CD14-positive monocyte (primary cell): ENCODE data around the gene BTBD9. TPM values are rescaled to one million over a fixed set of nuclear protein-coding genes. Genes with fewer than 3 reads are reported as not detected.

Source experiments
- DNase-seq, 3 donors: peaks; one replicate each; pipeline ENCODE4 v3.0.0-alpha.2; 2011 to 2022
- H2AFZ ChIP-seq: 2 replicates; pipeline ENCODE4 v1.6.0; 2012; ENCODE audit warnings: mild to moderate bottlenecking, low read depth, low read length, inconsistent platforms; ENCODE audit not compliant: insufficient read depth, poor library complexity, severe bottlenecking
- H3K27ac ChIP-seq, 2 donors: 1 replicate in 1 of 2; 2 replicates in 1 of 2; pipeline ENCODE4 v1.5.1; 2012 to 2013; ENCODE audit warnings: low read length in 2 of 2, control low read depth in 1 of 2, inconsistent platforms in 1 of 2, low read depth in 1 of 2, mild to moderate bottlenecking in 1 of 2
- H3K27me3 ChIP-seq, 2 donors: one replicate each; pipeline versions ENCODE4 v1.6.0 to v1.6.1; 2011 to 2013; ENCODE audit warnings: low read length in 2 of 2; ENCODE audit not compliant: control insufficient read depth in 2 of 2, insufficient read depth in 2 of 2
- H3K36me3 ChIP-seq, 2 donors: replicated peaks in 1 of 2; 1 replicate in 1 of 2; 2 replicates in 1 of 2; pipeline versions ENCODE4 v1.5.1 to v1.6.1; 2012 to 2013; ENCODE audit warnings: low read length in 2 of 2, control low read depth in 1 of 2, inconsistent platforms in 1 of 2, mild to moderate bottlenecking in 1 of 2; ENCODE audit not compliant: insufficient read depth in 2 of 2, control insufficient read depth in 1 of 2
- H3K4me1 ChIP-seq, 2 donors: 1 replicate in 1 of 2; 2 replicates in 1 of 2; pipeline versions ENCODE4 v1.5.1 to v1.6.1; 2012 to 2013; ENCODE audit warnings: low read length in 2 of 2, control low read depth in 1 of 2, inconsistent platforms in 1 of 2, mild to moderate bottlenecking in 1 of 2, moderate library complexity in 1 of 2; ENCODE audit not compliant: insufficient read depth in 2 of 2, control insufficient read depth in 1 of 2
- H3K4me2 ChIP-seq: replicated peaks from 2 replicates; pipeline ENCODE3; 2012; ENCODE audit warnings: low read length, moderate library complexity, mild to moderate bottlenecking; ENCODE audit not compliant: poor library complexity, severe bottlenecking; ENCODE audit errors: extremely low read depth
- H3K4me3 ChIP-seq, 3 experiments: fragments of 200-600 bp in 1 of 3; sonication (generic) in 1 of 3; replicated peaks in 1 of 3; 1 replicate in 2 of 3; 2 replicates in 1 of 3; pipeline ENCODE4 v1.5.1; 2011 to 2013; ENCODE audit warnings: low read length in 3 of 3, mild to moderate bottlenecking in 3 of 3, control low read depth in 2 of 3, low read depth in 2 of 3, inconsistent platforms in 1 of 3, moderate library complexity in 1 of 3
- H3K79me2 ChIP-seq: 2 replicates; pipeline ENCODE4 v1.6.0; 2012; ENCODE audit warnings: mild to moderate bottlenecking, control low read depth, inconsistent platforms, low read length, moderate library complexity; ENCODE audit not compliant: insufficient read depth
- H3K9ac ChIP-seq: 2 replicates; pipeline ENCODE4 v1.6.0; 2017; ENCODE audit warnings: low read length, mild to moderate bottlenecking; ENCODE audit not compliant: insufficient read depth, poor library complexity, severe bottlenecking
- H3K9me3 ChIP-seq, 2 donors: replicated peaks in 1 of 2; 1 replicate in 1 of 2; 2 replicates in 1 of 2; pipeline versions ENCODE4 v1.5.1 to v1.6.1; 2012 to 2013; ENCODE audit warnings: low read length in 2 of 2, control low read depth in 1 of 2; ENCODE audit not compliant: control insufficient read depth in 1 of 2, insufficient read depth in 1 of 2
- H4K20me1 ChIP-seq: 2 replicates; pipeline ENCODE4 v1.6.0; 2012; ENCODE audit warnings: mild to moderate bottlenecking, low read length, control low read depth, moderate library complexity; ENCODE audit not compliant: insufficient read depth
- H3K27ac Mint-ChIP-seq, 7 donors: one replicate each; pipeline ENCODE4 v1.8.0; 2020; ENCODE audit warnings: mild to moderate bottlenecking in 7 of 7, mixed read lengths in 7 of 7, moderate library complexity in 6 of 7, inconsistent platforms in 2 of 7
- H3K27me3 Mint-ChIP-seq, 3 donors: one replicate each; pipeline ENCODE4 v1.8.0; 2021 to 2022; ENCODE audit warnings: low read depth in 3 of 3, mild to moderate bottlenecking in 3 of 3, mixed read lengths in 3 of 3, moderate library complexity in 3 of 3, inconsistent platforms in 1 of 3
- H3K36me3 Mint-ChIP-seq, 2 donors: one replicate each; pipeline ENCODE4 v1.8.0; 2020; ENCODE audit warnings: mixed read lengths in 2 of 2, inconsistent platforms in 1 of 2, mild to moderate bottlenecking in 1 of 2
- H3K4me1 Mint-ChIP-seq: one replicate; pipeline ENCODE4 v1.8.0; 2020; ENCODE audit warnings: mild to moderate bottlenecking, mixed read lengths
- H3K4me3 Mint-ChIP-seq, 2 donors: one replicate each; pipeline ENCODE4 v1.8.0; 2020; ENCODE audit warnings: mild to moderate bottlenecking in 2 of 2, mixed read lengths in 2 of 2, moderate library complexity in 1 of 2
- H3K9me3 Mint-ChIP-seq, 7 donors: one replicate each; pipeline ENCODE4 v1.8.0; 2020 to 2022; ENCODE audit warnings: mixed read lengths in 7 of 7, mild to moderate bottlenecking in 6 of 7, moderate library complexity in 6 of 7, inconsistent platforms in 2 of 7
- CTCF ChIP-seq: fragments of 200-600 bp; IDR thresholded peaks from one replicate; pipeline ENCODE4 v1.8.0; 2022; ENCODE audit warnings: antibody characterized with exemption, mild to moderate bottlenecking
- WGBS: methylation state at CpG from one replicate; pipeline ENCODE4 v1.1.5; 2013; ENCODE audit warnings: missing lambda C conversion rate; ENCODE audit not compliant: insufficient coverage; 5-methylcytosine and 5-hydroxymethylcytosine counted together
- intact Hi-C, 2 donors: fragments of 100-400 bp; cut with micrococcal nuclease; formaldehyde crosslinking; loops; one replicate each; pipeline versions ENCODE4 v1.15.0 to v1.15.1; 2023
- polyA plus RNA-seq, 3 donors: library from polyadenylated mRNA; depleted of rRNA in 1 of 3; unstranded in 2 of 3; stranded (reverse) in 1 of 3; fragments of 300-500 nt in 2 of 3; fragments of >200 nt in 1 of 3; fragmentation: Illumina TruSeq in 2 of 3; gene quantifications; 1 replicate in 2 of 3; 2 replicates in 1 of 3; pipeline ENCODE4 v1.2.3, GENCODE V29; 2012 to 2021

BTBD9 gene
- polyA plus RNA-seq, 3 donors, result 5.2 to 7.5 (median 6.2) TPM

GRCh38 chr6:38593998-38594665 lies 45.6 kb downstream of the BTBD9 start:
- no peaks in the 10 kb centered on the region for H4K20me1 ChIP-seq
- peaks cover 24 to 31% of the 10 kb centered on the region in 2 donors for H3K36me3 Mint-ChIP-seq
- H3K4me1 ChIP-seq, result no peaks in the 10 kb centered on the region
- H3K4me3 ChIP-seq, result no peak overlapping the region
- no peak overlapping the region for H3K27ac ChIP-seq
- H3K27me3 Mint-ChIP-seq, result no peaks in the 10 kb centered on the region
- H3K79me2 ChIP-seq, result no peaks in the 10 kb centered on the region
- no peak for DNase-seq
- intact Hi-C loops, result no loop called here
- H2AFZ ChIP-seq, result no peak overlapping the region
- H3K9me3 Mint-ChIP-seq, result peaks cover 0 to 2% (median 0%) of the 10 kb centered on the region in 7 donors
- H3K9me3 ChIP-seq, result no peaks in the 10 kb centered on the region
- H3K27ac Mint-ChIP-seq, result no peak overlapping the region
- no CpG with 5 or more reads among the region's 3 CpGs for WGBS
- peaks cover 7 to 34% of the 10 kb centered on the region in 2 donors for H3K36me3 ChIP-seq
- no peak overlapping the region for H3K9ac ChIP-seq
- TF ChIP-seq CTCF, result no peak
- no peak overlapping the region for H3K4me3 Mint-ChIP-seq
- no peaks in the 10 kb centered on the region for H3K27me3 ChIP-seq
- H3K4me2 ChIP-seq, result no peak overlapping the region
- H3K4me1 Mint-ChIP-seq, result no peaks in the 10 kb centered on the region

- Mint-ChIP-seq H3K4me1 (no peaks in the 10 kb centered on the region), H3K9me3 (no peaks in the 10 kb centered on the region), H3K4me3 (no peak overlapping the region), H3K27ac (no peak overlapping the region), H3K36me3 (peaks cover 24 to 31% of the 10 kb centered on the region in 2 donors), H3K27me3 (no peaks in the 10 kb centered on the region)
- no peaks in the 10 kb centered on the region for H3K9me3 ChIP-seq
- no peaks in the 10 kb centered on the region for H4K20me1 ChIP-seq
- no peak for TF ChIP-seq CTCF
- no peak for DNase-seq
- H3K4me1 ChIP-seq, result no peaks in the 10 kb centered on the region
- H3K9ac ChIP-seq, result no peak overlapping the region
- H3K4me2 ChIP-seq, result no peak overlapping the region
- intact Hi-C loops, result no loop called here
- no peaks in the 10 kb centered on the region for H3K27me3 ChIP-seq
- H3K27ac ChIP-seq, result no peak overlapping the region
- H2AFZ ChIP-seq, result no peak overlapping the region
- no peaks in the 10 kb centered on the region for H3K79me2 ChIP-seq
- peaks cover 7 to 34% of the 10 kb centered on the region in 2 donors for H3K36me3 ChIP-seq
- no peak overlapping the region for H3K4me3 ChIP-seq
Observed at GRCh38 chr6:38593409-38593808, 46.3 kb downstream of the BTBD9 start.
